VCaP (cell line): ENCODE measurements around the gene CELA3A.
"Not testable (repeated sequence)": the region's sequence is repeated elsewhere in the genome, so short reads cannot be mapped to it uniquely, and the experiment has no call there.

Source experiments
- H3K27ac ChIP-seq: fragments of 450-650 bp; 2 replicates; pipeline ENCODE4 v1.5.1; 2017
- TF ChIP-seq, protein P1 (sequence below): fragments of 450-650 bp; conservative IDR thresholded peaks from 2 replicates; pipeline ENCODE4 v1.5.1; 2017; ENCODE audit warnings: mild to moderate bottlenecking, moderate library complexity

CELA3A gene

DNA sequence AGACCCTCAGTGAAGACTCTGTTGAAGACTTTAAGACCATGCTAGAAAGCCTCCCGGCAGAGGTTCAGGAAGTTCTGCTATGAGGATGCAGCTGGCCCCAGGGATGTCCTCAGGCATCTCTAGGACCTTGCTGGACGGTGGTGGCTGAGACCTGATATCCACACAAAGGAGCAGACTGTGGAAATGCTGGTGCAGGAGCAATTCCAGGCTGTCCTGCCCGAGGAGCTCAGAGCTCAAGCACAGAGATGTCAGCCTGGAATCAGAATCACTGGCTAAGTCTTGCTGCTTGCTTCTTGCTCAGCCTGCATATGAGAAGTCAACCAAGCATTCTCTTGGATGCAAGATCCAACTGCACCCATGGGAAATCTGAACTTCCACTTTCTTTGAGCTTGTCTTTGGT is 29.0 kb downstream of the CELA3A start:
- peak overlapping the region; percentile 69 for H3K27ac ChIP-seq
- TF ChIP-seq, protein P1, sequence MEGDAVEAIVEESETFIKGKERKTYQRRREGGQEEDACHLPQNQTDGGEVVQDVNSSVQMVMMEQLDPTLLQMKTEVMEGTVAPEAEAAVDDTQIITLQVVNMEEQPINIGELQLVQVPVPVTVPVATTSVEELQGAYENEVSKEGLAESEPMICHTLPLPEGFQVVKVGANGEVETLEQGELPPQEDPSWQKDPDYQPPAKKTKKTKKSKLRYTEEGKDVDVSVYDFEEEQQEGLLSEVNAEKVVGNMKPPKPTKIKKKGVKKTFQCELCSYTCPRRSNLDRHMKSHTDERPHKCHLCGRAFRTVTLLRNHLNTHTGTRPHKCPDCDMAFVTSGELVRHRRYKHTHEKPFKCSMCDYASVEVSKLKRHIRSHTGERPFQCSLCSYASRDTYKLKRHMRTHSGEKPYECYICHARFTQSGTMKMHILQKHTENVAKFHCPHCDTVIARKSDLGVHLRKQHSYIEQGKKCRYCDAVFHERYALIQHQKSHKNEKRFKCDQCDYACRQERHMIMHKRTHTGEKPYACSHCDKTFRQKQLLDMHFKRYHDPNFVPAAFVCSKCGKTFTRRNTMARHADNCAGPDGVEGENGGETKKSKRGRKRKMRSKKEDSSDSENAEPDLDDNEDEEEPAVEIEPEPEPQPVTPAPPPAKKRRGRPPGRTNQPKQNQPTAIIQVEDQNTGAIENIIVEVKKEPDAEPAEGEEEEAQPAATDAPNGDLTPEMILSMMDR = no peak

DNA sequence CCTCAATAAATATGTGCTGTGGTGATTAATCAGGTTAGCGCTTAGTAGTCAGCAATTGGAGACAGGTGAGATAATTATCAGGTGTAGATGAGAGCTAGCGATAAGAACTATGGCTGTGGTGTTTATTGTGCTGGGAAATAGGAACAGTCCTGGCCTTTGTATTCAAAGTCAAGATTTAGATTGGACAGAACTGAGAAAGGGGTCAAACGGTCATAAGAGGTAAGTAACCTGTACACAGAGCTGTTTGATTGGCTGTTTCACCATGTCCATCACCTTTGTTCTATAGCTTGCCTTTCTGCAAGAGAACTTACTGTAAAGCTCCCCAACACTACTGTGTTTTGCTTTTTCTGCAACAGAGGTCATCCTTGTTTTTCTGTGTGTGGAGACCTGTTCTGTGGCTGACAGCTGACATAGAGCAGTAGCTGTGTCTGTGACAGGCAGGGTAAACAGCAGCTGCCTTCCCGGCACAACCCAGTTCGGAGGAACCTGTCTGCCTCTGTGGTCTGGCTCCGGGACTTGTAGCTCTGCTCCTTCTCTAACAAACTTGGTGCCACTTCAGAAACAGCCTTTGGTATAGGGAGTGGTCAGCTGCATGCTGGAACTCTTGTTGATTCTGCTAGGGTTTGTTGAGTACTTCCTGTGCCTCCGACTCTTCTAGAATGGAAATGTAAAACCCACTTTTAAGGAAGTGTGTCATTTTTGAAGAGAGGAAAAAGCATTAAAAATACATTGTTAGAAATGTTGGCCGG is 29.9 kb downstream of the CELA3A start:
- TF ChIP-seq, protein P1 = no peak
- peak overlapping the region; percentile 69 for H3K27ac ChIP-seq

DNA sequence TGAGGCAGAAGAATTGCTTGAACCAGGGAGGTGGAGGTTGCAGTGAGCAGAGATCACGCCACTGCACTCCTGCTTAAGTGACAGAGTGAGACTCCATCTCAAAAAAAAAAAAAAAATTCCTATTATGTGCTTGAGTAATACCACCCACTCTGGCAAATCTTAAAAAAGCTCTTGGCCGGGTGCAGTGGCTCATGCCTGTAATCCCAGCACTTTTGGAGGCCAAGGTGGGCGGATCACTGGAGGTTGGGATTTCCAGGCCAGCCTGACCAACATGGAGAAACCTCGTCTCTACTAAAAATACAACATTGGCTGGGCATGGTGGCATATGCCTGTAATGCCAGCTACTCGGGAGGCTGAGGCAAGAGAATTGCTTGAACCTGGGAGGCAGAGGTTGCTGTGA is 33.4 kb downstream of the CELA3A start:
- not testable (repeated sequence) for H3K27ac ChIP-seq

DNA sequence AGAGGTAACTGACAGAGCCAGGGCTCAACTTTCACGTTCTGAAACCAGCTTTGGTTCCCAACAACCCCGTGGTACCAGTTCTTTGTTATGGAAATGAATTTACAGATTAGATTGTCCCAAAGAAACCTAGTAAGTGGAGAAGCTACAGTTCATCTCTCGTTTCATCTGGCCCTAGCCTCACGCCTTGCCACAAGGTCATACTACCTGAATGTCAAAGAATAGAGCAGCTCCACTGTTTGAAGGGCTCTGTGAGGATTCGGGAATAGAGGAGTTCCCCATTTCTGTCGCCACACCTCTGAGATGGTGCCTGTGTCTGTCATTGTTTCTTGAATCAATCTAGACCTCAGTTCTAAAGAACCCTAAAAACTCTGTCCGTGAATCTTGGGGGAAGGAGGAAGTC is 36.1 kb downstream of the CELA3A start:
- TF ChIP-seq, protein P1 = no peak
- no peak overlapping the region for H3K27ac ChIP-seq

DNA sequence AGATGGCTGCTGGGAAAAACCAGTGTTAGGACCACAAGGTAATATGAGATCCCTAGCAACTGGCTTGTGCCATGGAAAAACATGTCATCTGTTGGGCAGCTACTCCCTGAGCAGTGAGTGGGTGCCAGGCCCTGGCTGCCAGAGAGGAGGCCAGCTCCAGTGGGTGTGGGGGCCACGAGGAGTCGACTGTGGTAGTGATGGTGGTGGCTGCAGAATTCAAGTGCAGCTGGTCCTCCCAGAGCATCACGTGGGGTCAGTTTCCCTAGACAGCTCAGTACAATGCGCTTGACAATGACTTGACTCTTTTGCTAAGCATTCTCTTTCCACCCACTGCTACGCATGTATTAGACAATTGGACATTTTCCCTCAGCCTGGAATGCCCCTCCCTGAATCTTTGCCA is 36.6 kb downstream of the CELA3A start:
- TF ChIP-seq, protein P1 = no peak
- no peak overlapping the region for H3K27ac ChIP-seq

DNA sequence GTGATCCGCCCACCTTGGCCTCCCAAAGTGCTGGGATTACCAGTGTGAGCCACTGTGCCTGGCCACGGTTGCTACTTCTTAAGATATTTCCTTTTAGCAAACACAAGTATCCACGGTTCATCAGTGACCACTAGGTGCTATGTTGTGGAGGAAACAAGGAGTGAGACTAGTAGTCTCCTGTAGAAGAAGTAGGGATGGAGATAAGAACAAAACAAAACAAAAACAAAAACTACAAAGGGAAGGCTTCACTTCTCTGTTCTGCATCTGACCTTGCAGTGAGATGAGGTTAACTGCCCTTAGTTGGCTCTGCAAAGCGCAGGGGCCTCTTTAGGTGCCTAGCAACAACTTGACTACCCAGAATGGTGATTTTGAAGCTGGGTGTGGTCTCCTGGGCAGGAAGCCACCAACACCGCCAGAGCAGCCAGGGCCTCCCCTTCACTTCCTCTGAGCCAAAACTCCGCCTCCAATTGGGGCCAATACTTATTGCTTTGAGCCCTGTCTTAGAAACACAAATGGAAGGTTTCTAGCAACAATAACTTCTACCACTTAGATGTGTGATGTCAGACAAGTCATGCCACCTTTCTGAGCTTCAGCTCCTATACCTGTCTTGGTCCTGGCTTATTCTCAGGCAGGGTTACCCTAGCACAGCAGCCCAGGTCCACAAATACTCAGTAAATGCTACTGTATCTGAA is 38.3 kb downstream of the CELA3A start:
- TF ChIP-seq, protein P1 = no peak
- H3K27ac ChIP-seq = peak overlapping the region; percentile 50

DNA sequence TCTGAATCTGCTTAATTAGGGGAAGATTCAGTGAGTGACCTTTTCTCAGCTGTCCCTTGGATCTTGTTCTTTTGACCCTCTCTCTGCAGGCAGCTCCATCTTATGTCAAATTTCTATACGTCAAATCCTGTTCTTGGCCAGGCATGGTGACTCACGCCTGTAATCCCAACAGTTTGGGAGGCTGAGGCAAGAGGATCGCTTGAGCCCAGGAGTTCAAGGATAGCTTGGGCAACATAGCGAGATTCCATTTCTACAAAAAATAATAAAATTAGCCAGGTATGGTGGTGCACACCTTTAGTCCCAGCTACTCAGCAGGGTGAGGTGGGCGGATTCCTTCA is 38.8 kb downstream of the CELA3A start:
- H3K27ac ChIP-seq = peak overlapping the region; percentile 50
- TF ChIP-seq, protein P1 = no peak

DNA sequence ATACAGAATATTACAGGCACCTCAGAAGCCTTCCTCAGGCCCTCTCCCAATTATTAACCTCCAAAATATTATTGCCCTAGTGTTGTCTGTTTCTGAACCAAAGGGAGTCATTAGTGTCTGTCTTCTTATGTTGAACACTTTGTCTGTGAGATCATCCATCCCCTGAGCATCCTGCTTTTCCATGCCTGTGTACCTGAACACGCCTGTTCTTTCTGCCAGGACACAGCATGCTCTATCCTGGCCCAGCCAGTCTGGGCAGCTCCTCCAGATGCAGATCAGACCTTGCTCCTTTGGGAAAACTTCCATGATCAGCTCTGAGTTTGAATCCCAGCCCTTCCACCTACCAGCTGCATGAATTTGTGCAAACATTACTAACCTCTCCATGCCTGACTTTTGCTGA is 40.0 kb downstream of the CELA3A start:
- TF ChIP-seq, protein P1 = no peak
- peak overlapping the region; percentile 69 for H3K27ac ChIP-seq
